ENCODE results near the gene ANKRD18A.
"Not testable (repeated sequence)": the region's sequence is repeated elsewhere in the genome, so short reads cannot be mapped to it uniquely, and the experiment has no call there.

GRCh38 chr9:38557746-38558145 lies 62.6 kb downstream of the ANKRD18A start:
- TF ChIP-seq CTCF (IDR thresholded peaks at IDR 0.05); ZFX (IDR thresholded peaks at IDR 0.05; ENCODE audit: borderline replicate concordance): not testable (repeated sequence)

Measured in 22Rv1 (cell line).